Upper lobe of right lung (tissue), 1 donor: Measurements from ENCODE around the gene PDLIM4. TPM values are rescaled to one million over a fixed set of nuclear protein-coding genes. Genes with fewer than 3 reads are reported as not detected.
A peak's percentile ranks its signal among the peaks of the same experiment; 100 is the strongest.

Experiments
- ATAC-seq: fragments of 200-7000 bp; cut with Tn5 transposase; one replicate; pipeline ENCODE4 v1.9.1; 2020; ENCODE audit warnings: mild to moderate bottlenecking, moderate library complexity
- DNase-seq: peaks from one replicate; pipeline ENCODE4 v3.0.0-alpha.2; 2020
- H3K27ac ChIP-seq: fragments of 200-600 bp; one replicate; pipeline ENCODE4 v1.8.0; 2022
- H3K27me3 ChIP-seq: fragments of 200-600 bp; one replicate; pipeline ENCODE4 v1.8.0; 2022; ENCODE audit warnings: mild to moderate bottlenecking
- H3K36me3 ChIP-seq: fragments of 200-600 bp; one replicate; pipeline ENCODE4 v1.8.0; 2022
- H3K4me1 ChIP-seq: fragments of 200-600 bp; one replicate; pipeline ENCODE4 v1.8.0; 2022
- H3K4me3 ChIP-seq: fragments of 200-600 bp; one replicate; pipeline ENCODE4 v1.8.0; 2022; ENCODE audit warnings: mild to moderate bottlenecking
- H3K9me3 ChIP-seq: fragments of 200-600 bp; one replicate; pipeline ENCODE4 v1.8.0; 2022
- intact Hi-C: fragments of 100-400 bp; cut with DNase I; formaldehyde crosslinking; loops from one replicate; pipeline ENCODE4 v1.11.0; 2022
- total RNA-seq: library from RNA; stranded (reverse); fragmentation: NEBNext Ultra II Directional; extraction: Animal tissue kit (Norgen Biotek cat#: 25700); gene quantifications from one replicate; pipeline ENCODE4 v1.2.1, GENCODE V29; 2021
- TF ChIP-seq, protein P1 (sequence below): fragments of 200-600 bp; IDR thresholded peaks from one replicate; pipeline ENCODE4 v1.8.0; 2022; ENCODE audit warnings: antibody characterized with exemption
- donor health status: DM: no; HTN: yes; CAD: no; lungs with severe emphysema.

Gene PDLIM4
- total RNA-seq, 1 donor from 2014 or later, result 7.4 TPM

DNA sequence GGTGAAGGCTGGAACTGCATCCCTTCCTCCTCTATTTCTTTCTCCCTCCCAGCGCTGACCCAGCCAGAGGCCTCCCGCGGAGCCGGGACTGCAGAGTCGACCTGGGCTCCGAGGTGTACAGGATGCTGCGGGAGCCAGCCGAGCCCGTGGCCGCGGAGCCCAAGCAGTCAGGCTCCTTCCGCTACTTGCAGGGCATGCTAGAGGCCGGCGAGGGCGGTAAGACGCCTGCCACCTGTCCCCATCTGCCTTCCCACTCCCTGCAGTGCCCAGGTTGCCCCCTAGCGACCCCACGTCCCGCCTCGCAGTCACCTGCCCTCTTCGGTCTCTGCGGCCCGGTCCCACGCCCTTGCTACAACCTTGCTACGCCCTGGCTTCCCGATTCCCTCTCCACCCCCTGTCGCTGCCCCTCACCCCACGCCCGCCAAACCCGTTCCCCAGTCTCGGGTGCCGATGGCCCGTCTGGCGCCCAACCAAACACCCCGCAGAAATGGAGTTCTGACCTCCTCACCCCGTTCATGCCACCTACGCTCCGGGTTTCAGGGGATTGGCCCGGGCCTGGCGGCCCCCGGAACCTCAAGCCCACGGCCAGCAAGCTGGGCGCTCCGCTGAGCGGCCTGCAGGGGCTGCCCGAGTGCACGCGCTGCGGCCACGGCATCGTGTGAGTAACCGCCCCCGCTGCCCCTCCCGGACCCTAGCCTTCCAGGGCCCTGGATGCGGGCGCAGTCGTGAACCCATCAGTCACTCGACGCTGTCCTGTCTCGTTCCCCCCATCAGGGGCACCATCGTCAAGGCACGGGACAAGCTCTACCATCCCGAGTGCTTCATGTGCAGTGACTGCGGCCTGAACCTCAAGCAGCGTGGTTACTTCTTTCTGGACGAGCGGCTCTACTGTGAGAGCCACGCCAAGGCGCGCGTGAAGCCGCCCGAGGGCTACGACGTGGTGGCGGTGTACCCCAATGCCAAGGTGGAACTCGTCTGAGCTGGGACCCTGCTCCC, 14.1 kb downstream of the PDLIM4 start:
- Histone ChIP-seq H3K36me3 (no peaks in the 10 kb centered on the region), H3K4me3 (no peak overlapping the region), H3K27me3 (no peaks in the 10 kb centered on the region), H3K27ac (no peak overlapping the region), H3K9me3 (no peaks in the 10 kb centered on the region), H3K4me1 (no peaks in the 10 kb centered on the region)
- TF ChIP-seq, protein P1, sequence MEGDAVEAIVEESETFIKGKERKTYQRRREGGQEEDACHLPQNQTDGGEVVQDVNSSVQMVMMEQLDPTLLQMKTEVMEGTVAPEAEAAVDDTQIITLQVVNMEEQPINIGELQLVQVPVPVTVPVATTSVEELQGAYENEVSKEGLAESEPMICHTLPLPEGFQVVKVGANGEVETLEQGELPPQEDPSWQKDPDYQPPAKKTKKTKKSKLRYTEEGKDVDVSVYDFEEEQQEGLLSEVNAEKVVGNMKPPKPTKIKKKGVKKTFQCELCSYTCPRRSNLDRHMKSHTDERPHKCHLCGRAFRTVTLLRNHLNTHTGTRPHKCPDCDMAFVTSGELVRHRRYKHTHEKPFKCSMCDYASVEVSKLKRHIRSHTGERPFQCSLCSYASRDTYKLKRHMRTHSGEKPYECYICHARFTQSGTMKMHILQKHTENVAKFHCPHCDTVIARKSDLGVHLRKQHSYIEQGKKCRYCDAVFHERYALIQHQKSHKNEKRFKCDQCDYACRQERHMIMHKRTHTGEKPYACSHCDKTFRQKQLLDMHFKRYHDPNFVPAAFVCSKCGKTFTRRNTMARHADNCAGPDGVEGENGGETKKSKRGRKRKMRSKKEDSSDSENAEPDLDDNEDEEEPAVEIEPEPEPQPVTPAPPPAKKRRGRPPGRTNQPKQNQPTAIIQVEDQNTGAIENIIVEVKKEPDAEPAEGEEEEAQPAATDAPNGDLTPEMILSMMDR, result no peak
- DNase-seq (no peak), ATAC-seq (peak; percentile 3)
- intact Hi-C loops, result no loop called here

DNA sequence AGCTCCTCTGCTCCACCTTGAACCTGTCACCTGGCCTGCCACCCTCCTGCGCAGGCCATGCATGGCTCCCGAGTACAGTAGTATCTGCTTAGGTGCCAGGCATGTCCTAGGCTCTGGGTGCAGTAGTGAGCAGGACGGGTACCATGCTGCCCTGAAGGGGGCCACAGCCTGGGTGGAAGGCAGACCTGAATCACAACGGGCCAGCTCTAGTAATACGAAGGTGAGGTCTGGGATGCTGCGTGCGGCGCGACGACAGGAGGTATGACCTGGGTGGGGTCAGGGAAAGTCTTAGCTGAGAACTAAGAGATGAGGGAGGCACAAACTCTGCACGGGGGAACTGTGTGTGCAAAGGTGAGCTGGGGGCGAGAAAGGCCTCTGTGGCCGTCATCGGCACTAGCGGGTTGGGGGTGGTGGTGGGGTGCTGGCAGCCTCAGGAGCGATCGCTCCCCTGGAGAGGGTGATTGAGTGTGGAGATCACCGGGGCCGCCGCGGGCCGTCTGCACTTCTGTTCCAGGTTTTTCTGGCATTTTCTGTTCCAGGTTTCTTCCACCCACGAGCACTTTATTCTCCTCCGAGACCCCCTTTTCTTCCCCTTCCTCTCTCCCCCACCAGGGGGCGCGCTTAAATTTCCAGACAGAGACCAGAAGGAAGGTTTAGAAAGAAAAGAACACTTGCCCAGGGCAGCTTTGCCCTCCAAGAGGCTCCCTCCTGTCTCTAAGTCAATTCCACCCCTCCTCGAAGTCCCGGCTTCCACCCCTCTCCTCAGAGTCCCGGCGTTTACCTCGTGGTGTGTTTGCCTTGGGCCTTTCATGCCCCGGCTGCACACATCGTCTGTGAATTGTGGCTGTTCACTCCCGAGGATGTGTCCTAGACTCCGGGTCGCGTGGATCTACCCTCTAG, 15.1 kb downstream of the PDLIM4 start:
- Histone ChIP-seq H3K36me3 (no peaks in the 10 kb centered on the region), H3K9me3 (no peaks in the 10 kb centered on the region), H3K27me3 (no peaks in the 10 kb centered on the region), H3K4me3 (no peak overlapping the region), H3K4me1 (no peaks in the 10 kb centered on the region), H3K27ac (no peak overlapping the region)
- TF ChIP-seq, protein P1, result peak; percentile 87
- ATAC-seq, result peak; percentile 68
- intact Hi-C loops, result no loop called here
- no peak for DNase-seq

DNA sequence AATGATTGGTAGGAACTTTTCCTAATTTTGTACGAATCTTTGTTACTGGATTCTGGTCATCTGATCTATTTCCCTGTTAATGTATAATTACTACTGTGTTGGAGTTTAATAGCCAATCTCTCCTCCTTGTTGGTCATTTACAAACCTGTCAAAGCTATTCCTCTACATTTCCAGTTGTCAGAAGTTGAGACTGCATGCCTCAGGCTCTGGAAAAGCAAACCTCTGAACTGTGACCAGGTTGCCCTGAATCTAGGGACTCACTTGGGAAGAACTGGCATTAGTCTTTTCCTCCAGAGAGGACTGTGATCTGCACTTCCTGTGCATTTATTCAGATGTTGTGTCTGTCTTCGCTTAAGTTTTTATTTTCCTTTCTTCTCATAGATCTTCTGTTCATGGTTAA, 16.1 kb downstream of the PDLIM4 start:
- ATAC-seq (no peak), DNase-seq (no peak)
- Histone ChIP-seq H3K4me3 (no peak overlapping the region), H3K9me3 (no peaks in the 10 kb centered on the region), H3K4me1 (no peaks in the 10 kb centered on the region), H3K27ac (no peak overlapping the region), H3K36me3 (no peaks in the 10 kb centered on the region), H3K27me3 (no peaks in the 10 kb centered on the region)
- TF ChIP-seq, protein P1, result no peak
- intact Hi-C loops, result no loop called here

DNA sequence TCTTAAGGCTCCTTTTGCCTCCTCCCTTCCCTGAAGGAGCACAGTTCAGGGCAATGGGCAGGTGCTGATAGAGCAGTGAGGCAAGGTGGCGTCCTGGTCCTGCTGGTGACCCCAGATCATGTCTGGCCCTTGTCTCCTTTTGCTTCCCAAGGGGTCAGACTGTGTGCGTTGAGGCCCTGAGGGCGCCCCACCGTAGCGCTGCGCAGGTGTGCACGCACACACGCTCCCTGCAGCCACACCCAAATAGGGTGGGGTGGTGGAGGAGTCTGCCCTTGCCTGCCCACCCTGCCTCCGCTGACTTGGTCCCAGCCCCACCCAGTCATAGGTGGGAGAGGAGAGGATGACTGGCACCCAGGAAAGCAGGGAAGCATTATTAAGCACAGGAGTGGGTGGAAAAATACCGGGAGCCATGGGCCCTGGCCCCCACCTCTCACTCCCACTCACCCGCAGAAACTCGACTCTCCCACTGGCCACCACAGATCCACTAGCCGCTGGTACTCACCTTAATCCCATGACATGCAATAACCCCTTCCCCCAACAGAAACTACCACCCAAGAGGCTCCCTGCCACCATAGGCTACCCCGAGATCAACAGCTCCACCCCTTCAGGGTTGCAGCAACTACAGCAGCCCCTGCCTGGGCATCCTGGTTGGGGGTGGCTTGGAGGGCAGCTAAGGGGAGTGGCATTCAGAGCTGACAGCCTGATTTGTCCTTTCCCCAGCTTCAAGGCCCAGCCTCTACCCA, 16.7 kb downstream of the PDLIM4 start:
- Histone ChIP-seq H3K27me3 (no peaks in the 10 kb centered on the region), H3K36me3 (no peaks in the 10 kb centered on the region), H3K9me3 (no peaks in the 10 kb centered on the region), H3K27ac (no peak overlapping the region), H3K4me1 (no peaks in the 10 kb centered on the region), H3K4me3 (no peak overlapping the region)
- TF ChIP-seq, protein P1, result no peak
- DNase-seq, result no peak
- intact Hi-C loops, result no loop called here
- ATAC-seq, result no peak
